Common myeloid progenitor, CD34-positive (primary cell): ENCODE measurements around the gene USHBP1.
A peak's percentile ranks its signal among the peaks of the same experiment; 100 is the strongest.
"Not testable (repeated sequence)": the region's sequence is repeated elsewhere in the genome, so short reads cannot be mapped to it uniquely, and the experiment has no call there.

ENCODE experiments used
- CTCF ChIA-PET: fragments of 350-600 bp; sonication (Branson Sonifier 250); formaldehyde crosslinking; loops from one replicate; lab custom pipeline; 2021; ENCODE audit warnings: antibody characterized with exemption; lab: Charles Lee
- POLR2A ChIA-PET: fragments of 350-600 bp; sonication (Branson Sonifier 250); formaldehyde crosslinking; loops from one replicate; lab custom pipeline; 2021; ENCODE audit warnings: antibody characterized with exemption; lab: Charles Lee
- DNase-seq, 3 donors: peaks; one replicate each; pipeline versions ENCODE4 v3.0.0 to v3.0.0-alpha.2; 2013
- H3K27ac ChIP-seq, 2 experiments: 1 replicate in 1 of 2; 2 replicates in 1 of 2; pipeline ENCODE4 v1.7.0; 2013; ENCODE audit warnings: inconsistent platforms in 2 of 2, low read length in 2 of 2, mild to moderate bottlenecking in 2 of 2, low read depth in 1 of 2, moderate library complexity in 1 of 2; ENCODE audit not compliant: severe bottlenecking in 2 of 2, insufficient read depth in 1 of 2, poor library complexity in 1 of 2
- H3K27me3 ChIP-seq, 5 experiments: replicated peaks in 2 of 5; 1 replicate in 3 of 5; 2 replicates in 2 of 5; pipeline versions ENCODE4 v1.6.1 to v1.7.0; 2013; ENCODE audit warnings: low read length in 4 of 5, mild to moderate bottlenecking in 2 of 5, moderate library complexity in 2 of 5, inconsistent platforms in 1 of 5; ENCODE audit not compliant: insufficient read depth in 5 of 5, control insufficient read depth in 4 of 5
- H3K36me3 ChIP-seq, 4 experiments: 1 replicate in 2 of 4; 2 replicates in 2 of 4; pipeline versions ENCODE4 v1.6.1 to v1.7.0; 2013; ENCODE audit warnings: low read length in 3 of 4, control low read depth in 1 of 4, mild to moderate bottlenecking in 1 of 4; ENCODE audit not compliant: control insufficient read depth in 4 of 4, insufficient read depth in 4 of 4
- H3K4me1 ChIP-seq, 4 experiments: 1 replicate in 3 of 4; 2 replicates in 1 of 4; pipeline versions ENCODE4 v1.6.1 to v1.7.1; 2013; ENCODE audit warnings: low read length in 3 of 4, mild to moderate bottlenecking in 3 of 4, control low read depth in 1 of 4, inconsistent platforms in 1 of 4, moderate library complexity in 1 of 4; ENCODE audit not compliant: control insufficient read depth in 4 of 4, insufficient read depth in 4 of 4; ENCODE audit errors: control extremely low read depth in 1 of 4
- H3K4me3 ChIP-seq, 7 experiments: 1 replicate in 4 of 7; 2 replicates in 3 of 7; pipeline versions ENCODE4 v1.5.1 to v1.7.0; 2013; ENCODE audit warnings: mild to moderate bottlenecking in 7 of 7, low read length in 6 of 7, moderate library complexity in 6 of 7, inconsistent platforms in 2 of 7, low read depth in 2 of 7, control low read depth in 1 of 7; ENCODE audit not compliant: insufficient read depth in 4 of 7, control insufficient read depth in 1 of 7; ENCODE audit errors: extremely low read depth in 1 of 7
- H3K9me3 ChIP-seq, 5 experiments: 1 replicate in 4 of 5; 2 replicates in 1 of 5; pipeline versions ENCODE4 v1.6.1 to v1.7.1; 2013; ENCODE audit warnings: low read length in 4 of 5, mild to moderate bottlenecking in 2 of 5, inconsistent platforms in 1 of 5, low read depth in 1 of 5, moderate library complexity in 1 of 5; ENCODE audit not compliant: control insufficient read depth in 4 of 5, insufficient read depth in 2 of 5; ENCODE audit errors: control extremely low read depth in 1 of 5
- WGBS: methylation state at CpG from one replicate; pipeline ENCODE4 v1.1.5; 2013; ENCODE audit not compliant: insufficient coverage; 5-methylcytosine and 5-hydroxymethylcytosine counted together

USHBP1 gene

DNA sequence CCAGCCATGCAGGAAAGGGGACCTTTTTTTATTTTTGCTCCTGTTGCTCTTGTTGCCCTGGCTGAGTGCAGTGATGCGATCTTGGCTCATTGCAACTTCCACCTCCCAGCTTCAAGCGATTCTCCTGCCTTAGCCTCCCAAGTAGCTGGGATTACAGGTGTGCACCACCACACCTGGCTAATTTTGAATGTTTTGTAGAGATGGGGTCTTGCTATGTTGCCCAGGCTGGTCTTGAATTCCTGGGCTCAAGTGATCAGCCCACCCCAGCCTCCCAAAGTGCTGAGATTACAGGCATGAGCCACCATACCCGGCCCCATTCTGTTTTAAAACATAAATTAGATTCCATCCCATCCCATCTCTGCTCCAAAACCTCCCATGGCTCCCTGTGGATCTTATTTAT is 10.3 kb upstream of the USHBP1 start:
- DNase-seq, H3K4me3 ChIP-seq, H3K9me3 ChIP-seq, CTCF ChIA-PET, H3K27me3 ChIP-seq, POLR2A ChIA-PET, H3K4me1 ChIP-seq, H3K27ac ChIP-seq: not testable (repeated sequence)
- H3K36me3 ChIP-seq = peaks cover 20 to 63% (median 45%) of the 10 kb centered on the region in 4 experiments
- 100% methylated on average over 2 of the region's 3 CpGs for WGBS

DNA sequence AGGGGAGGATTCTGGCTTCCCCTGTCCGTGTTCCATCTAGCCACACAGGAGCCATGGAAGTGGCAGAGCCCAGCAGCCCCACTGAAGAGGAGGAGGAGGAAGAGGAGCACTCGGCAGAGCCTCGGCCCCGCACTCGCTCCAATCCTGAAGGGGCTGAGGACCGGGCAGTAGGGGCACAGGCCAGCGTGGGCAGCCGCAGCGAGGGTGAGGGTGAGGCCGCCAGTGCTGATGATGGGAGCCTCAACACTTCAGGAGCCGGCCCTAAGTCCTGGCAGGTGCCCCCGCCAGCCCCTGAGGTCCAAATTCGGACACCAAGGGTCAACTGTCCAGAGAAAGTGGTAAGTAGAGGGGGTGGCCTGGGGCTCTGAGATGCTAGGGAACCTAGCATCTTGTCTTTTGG is 4.2 kb upstream of the USHBP1 start:
- Histone ChIP-seq H3K9me3 (no peaks in the 10 kb centered on the region), H3K4me3 (no peak overlapping the region), H3K27me3 (no peaks in the 10 kb centered on the region), H3K27ac (no peak overlapping the region), H3K4me1 (peaks cover 10 to 32% (median 25%) of the 10 kb centered on the region in 4 experiments), H3K36me3 (peaks cover 10 to 23% (median 17%) of the 10 kb centered on the region in 4 experiments)
- 96% methylated on average over 13 of the region's 13 CpGs for WGBS
- DNase-seq = no peak
- POLR2A ChIA-PET = no interaction called here
- CTCF ChIA-PET = interaction anchor here (1.0 kb wide), 1 partner anchor 67 kb away, joined by 4 read pairs; no protein-coding TSS in a partner anchor

DNA sequence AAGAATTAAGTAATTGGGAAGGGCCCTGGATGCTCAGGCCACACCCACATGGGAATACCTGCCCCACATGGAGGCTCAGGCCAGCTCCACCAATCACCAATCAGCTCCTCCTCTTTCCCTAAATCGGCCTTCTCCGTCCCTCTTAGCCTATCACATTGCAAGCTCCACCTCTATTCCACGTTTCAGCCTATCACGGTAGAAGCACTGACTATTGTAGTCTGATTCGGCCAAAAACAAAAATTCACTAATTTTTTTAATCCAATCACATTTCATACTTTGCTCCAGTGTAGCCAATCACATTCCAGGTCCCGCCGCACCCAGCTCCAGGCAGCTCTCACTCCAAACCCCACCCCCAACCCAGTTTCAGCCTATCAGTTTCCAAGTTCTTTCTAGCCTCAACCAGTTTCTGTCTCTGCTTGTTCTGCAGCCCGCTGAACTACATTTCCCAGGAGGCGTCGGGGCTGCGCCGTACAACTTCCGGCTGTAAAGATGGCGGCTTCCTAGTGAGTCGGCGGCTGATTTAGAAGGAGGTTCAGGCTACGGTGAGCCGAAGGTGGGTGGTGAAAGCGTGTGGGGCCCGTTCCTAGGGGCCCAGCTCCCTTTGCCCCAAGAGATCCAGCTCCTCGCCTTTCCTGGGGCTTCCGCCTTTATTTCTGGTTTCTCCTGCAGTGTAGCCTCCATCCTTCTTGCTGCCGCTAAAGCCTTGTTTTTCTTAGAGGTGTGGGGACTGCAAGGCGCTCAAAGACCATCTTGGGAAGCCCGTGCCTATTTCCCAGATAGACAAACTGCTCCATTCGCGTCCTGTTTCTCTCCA is 2.6 kb upstream of the USHBP1 start, which contains the start of gene BABAM1:
Gene BABAM1, plus strand, starts transcription at position 469 of the 814 bp plus-strand sequence. CDS start 1,364 bp downstream, outside the sequence.
- H3K9me3 ChIP-seq = no peaks in the 10 kb centered on the region
- H3K27me3 ChIP-seq = no peaks in the 10 kb centered on the region
- peak within 1 kb of the TSS; percentile 73 to 100 (median 99) for H3K4me3 ChIP-seq
- H3K4me1 ChIP-seq = peaks cover 10 to 32% (median 25%) of the 10 kb centered on the region in 4 experiments
- ChIA-PET POLR2A (interaction anchor here (0.7 to 1.0 kb wide), 3 partner anchors 32 to 74 kb away, joined by 3 read pairs; partner anchors contain the start of gene USE1), CTCF (interaction anchor here (0.6 to 14.3 kb wide), 6 partner anchors 10 to 52 kb away, joined by 3 to 183 read pairs (median 4); partner anchors contain the start of genes ANKLE1 and USE1)
- H3K36me3 ChIP-seq = peaks cover 7 to 16% (median 13%) of the 10 kb centered on the region in 4 experiments
- peak within 1 kb of the TSS; percentile 70 to 90 for H3K27ac ChIP-seq
- under 1% methylated on average over 26 of the region's 27 CpGs for WGBS
- peak; percentile 99 to 100 (median 100) for DNase-seq

DNA sequence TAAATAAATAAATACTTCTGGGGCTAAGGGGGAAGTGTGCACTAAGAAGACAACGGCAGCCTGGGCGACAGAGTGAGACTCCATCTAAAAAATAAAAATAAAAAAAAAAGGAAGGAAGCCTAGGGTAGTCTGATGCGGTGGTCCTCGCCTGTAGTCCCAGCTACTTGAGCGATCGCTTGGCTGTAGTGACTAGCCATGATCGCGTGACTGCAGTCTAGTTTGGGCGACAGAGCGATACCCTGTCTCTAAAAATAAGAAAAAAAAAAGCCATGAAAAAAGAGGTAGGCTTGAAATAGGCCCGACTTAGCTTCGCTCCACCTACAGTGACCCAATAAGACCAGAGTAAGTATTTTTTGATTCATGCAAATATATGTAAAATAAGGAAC is 2.0 kb upstream of the USHBP1 start:
- DNase-seq = peak; percentile 75 to 93 (median 83)
- H3K9me3 ChIP-seq = no peaks in the 10 kb centered on the region
- H3K27ac ChIP-seq = peak overlapping the region; percentile 70 to 75
- ChIA-PET CTCF (interaction anchor here (0.6 to 14.3 kb wide), 5 partner anchors 14 to 51 kb away, joined by 3 to 183 read pairs (median 3); partner anchors contain the start of genes ANKLE1 and USE1), POLR2A (interaction anchor here (0.7 to 1.0 kb wide), 2 partner anchors 31 to 51 kb away, joined by 3 read pairs; partner anchors contain the start of gene USE1)
- 36% methylated on average over 3 of the region's 12 CpGs for WGBS
- H3K36me3 ChIP-seq = peaks cover 5 to 12% (median 11%) of the 10 kb centered on the region in 4 experiments
- peaks cover 10 to 32% (median 25%) of the 10 kb centered on the region in 4 experiments for H3K4me1 ChIP-seq
- H3K4me3 ChIP-seq = peak overlapping the region in 6 of 7 experiments; percentile 32 to 100 (median 54)
- H3K27me3 ChIP-seq = no peaks in the 10 kb centered on the region

DNA sequence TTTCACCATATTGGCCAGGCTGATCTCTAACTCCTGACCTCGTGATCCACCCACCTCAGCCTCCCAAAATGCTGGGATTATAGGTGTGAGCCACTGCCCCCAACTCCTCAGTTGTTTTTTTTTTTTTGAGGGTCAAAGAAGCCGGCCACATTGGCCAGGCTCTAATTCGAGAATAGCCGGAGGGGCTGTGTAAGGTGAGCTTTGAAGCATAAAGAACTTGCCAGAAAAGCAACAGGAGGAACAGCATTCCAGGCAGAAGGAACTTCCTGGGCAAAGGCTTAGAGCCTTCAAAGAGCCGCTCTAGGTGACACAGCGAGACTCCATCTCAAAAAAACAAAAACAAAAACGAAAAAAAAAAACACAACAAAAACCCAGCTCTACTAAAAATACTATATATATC is 1.5 kb upstream of the USHBP1 start:
- Histone ChIP-seq H3K27me3 (no peaks in the 10 kb centered on the region), H3K4me1 (peaks cover 10 to 33% (median 25%) of the 10 kb centered on the region in 4 experiments), H3K36me3 (peaks cover 2 to 9% (median 6%) of the 10 kb centered on the region in 4 experiments), H3K9me3 (no peaks in the 10 kb centered on the region), H3K27ac (peak overlapping the region in 1 of 2 experiments; percentile 75), H3K4me3 (no peak overlapping the region)
- POLR2A ChIA-PET = no interaction called here
- CTCF ChIA-PET = interaction anchor here (2.8 to 14.3 kb wide), 2 partner anchors 20 to 51 kb away, joined by 11 to 183 read pairs; partner anchors contain the start of genes ANKLE1 and USE1
- DNase-seq = no peak
- WGBS = 100% methylated on average over 4 of the region's 7 CpGs

DNA sequence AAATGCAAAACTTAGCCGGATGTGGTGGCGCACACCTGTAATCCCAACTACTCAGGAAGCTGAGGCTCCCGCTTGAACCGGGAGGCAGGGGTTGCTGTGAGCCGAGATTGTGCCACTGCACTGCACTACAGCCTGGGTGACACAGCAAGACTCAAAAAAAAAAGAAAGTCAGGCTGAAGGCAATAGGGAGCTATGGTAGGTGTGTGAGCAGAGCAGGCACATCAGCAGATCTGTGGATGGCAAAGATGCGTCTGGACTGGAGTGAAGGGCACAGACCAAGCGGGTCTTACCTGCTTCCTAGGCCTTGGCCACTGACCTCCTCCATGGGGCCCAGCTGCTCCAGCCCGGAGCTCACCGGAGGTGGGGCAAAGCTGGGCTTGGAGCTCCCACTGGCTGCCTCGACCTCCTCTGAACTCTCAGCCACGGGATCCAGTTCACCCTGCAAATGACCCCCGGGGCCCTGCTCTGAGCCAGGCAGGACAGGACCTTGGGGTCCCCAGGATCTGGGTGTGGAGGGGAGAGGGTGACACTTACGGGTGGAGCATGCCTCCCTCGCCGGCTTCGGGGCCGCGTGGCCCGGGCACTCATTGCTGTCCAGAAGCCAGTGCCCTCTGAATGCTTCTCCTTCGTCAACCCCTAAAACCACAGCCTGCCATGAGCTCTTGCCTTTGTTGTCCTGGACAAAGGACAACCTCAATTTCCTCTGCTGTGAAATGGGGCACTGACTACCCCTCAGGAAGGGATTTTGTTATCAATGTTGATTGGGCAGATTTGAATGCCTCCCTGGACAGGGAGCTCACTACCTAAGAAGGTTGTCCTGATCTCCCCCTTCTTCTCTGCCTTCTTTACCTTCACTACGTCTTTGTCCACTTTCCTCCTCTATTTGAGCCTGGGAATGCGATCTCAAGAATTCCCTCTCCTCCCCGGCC is 569 bp downstream of the USHBP1 start:
- CTCF ChIA-PET = interaction anchor here (0.6 to 14.3 kb wide), 8 partner anchors 8 to 1151 kb away, joined by 3 to 183 read pairs (median 4); partner anchors contain the start of gene ANKLE1
- peaks cover 10 to 34% (median 25%) of the 10 kb centered on the region in 4 experiments for H3K4me1 ChIP-seq
- POLR2A ChIA-PET = no interaction called here
- WGBS = 96% methylated on average over 15 of the region's 23 CpGs
- H3K36me3 ChIP-seq = peaks cover 0 to 5% (median 2%) of the 10 kb centered on the region in 4 experiments
- no peak overlapping the region for H3K27ac ChIP-seq
- no peak for DNase-seq
- H3K27me3 ChIP-seq = no peaks in the 10 kb centered on the region
- H3K9me3 ChIP-seq = peaks cover 0 to 16% (median 11%) of the 10 kb centered on the region in 5 experiments
- H3K4me3 ChIP-seq = no peak overlapping the region
